HG03196 (cell line): Measurements from ENCODE around the gene OR5K3.

ENCODE experiments used
- ATAC-seq: cut with Tn5 transposase; IDR thresholded peaks from one replicate; pipeline ENCODE4 v1.9.1; 2021; ENCODE audit not compliant: unreplicated experiment

Gene OR5K3

DNA sequence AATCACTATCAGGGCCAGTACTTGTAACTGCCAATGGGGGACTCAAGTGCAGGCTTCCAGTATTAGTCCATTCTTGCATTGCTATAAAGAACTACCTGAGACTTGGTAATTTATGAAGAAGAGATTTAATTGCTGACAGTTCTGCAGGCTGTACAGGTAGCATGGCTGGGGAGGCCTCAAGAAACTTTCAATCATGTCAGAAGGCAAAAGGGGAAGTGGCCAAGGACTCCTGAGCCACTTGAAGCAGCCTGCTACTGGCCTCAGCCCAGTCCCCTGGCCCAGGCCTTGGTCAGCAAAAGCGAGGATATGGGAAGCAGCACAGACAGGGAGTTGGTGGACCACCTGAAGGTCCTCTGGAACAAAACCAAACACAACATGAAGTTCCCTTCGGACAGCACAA lies 43.3 kb downstream of the OR5K3 start:
- ATAC-seq: no peak

DNA sequence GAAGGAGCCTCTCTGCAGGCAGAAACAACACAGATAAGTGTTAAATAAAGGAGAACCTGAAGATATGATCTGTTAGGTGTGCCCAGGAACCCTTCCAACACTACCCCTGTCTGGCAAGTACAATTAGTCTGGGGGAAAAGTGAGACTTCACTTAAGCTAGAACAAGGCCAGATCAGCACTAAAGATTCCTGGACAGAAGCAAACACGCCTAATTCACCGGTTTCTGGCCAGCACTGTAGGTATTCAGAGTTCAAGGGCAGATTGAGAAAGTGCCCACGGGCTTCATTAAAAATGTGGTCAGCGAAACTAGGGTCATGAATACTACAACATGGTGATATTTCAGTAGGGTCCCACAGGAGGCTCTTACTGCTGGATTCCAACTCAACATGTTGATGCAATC lies 43.9 kb downstream of the OR5K3 start:
- ATAC-seq: no peak

DNA sequence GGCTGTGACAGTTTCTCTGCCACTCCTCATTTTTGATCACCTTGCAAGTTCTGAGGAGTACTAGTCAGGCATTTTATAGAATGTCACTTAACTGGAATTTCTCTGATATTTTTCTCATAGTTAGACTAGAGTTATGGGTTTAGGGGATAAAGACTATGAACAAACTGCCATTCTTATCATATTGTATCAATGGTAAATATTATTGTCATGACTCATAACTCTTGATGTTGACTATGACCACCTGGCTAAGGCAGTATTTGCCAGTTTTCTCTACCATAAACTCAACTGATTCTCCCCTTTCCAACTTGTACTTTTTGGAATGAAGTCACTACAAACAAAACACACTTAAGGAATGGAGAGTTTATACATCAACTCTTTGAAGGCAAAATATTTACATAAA lies 49.8 kb downstream of the OR5K3 start:
- no peak for ATAC-seq
